ENCODE measurements around the gene OR6K2.

OR6K2 gene

GRCh38 chr1:158686111-158687009 is 14.1 kb downstream of the OR6K2 start, which contains the start of gene SPTA1:
SPTA1 (minus strand) TSS chr1:158686715; CDS start chr1:158686517, 198 bp downstream.
- in situ Hi-C loops (cut with MboI; ENCODE audit: low sequenced_read_pairs) = no loop called here

GRCh38 chr1:158685085-158685484 is 15.4 kb downstream of the OR6K2 start:
- in situ Hi-C loops (cut with MboI; ENCODE audit: low sequenced_read_pairs) = no loop called here

GRCh38 chr1:158681606-158682005 is 18.8 kb downstream of the OR6K2 start:
- in situ Hi-C loops (cut with MboI; ENCODE audit: low sequenced_read_pairs) = no loop called here

- in situ Hi-C loops (cut with MboI; ENCODE audit: low sequenced_read_pairs) = no loop called here
Measured at GRCh38 chr1:158679289-158679688, 21.2 kb downstream of the OR6K2 start.

GRCh38 chr1:158675563-158676323 is 24.7 kb downstream of the OR6K2 start:
- in situ Hi-C loops (cut with MboI; ENCODE audit: low sequenced_read_pairs) = no loop called here

GRCh38 chr1:158674302-158674701 is 26.1 kb downstream of the OR6K2 start:
- in situ Hi-C loops (cut with MboI; ENCODE audit: low sequenced_read_pairs) = no loop called here

- in situ Hi-C loops (cut with MboI; ENCODE audit: low sequenced_read_pairs) = no loop called here
Measured at GRCh38 chr1:158666037-158666436, 34.4 kb downstream of the OR6K2 start.

- in situ Hi-C loops (cut with MboI; ENCODE audit: low sequenced_read_pairs) = no loop called here
Measured at GRCh38 chr1:158654571-158654970, 45.9 kb downstream of the OR6K2 start.

- in situ Hi-C loops (cut with MboI; ENCODE audit: low sequenced_read_pairs) = no loop called here
Measured at GRCh38 chr1:158654086-158654485, 46.4 kb downstream of the OR6K2 start.

GRCh38 chr1:158652721-158653334 is 47.6 kb downstream of the OR6K2 start:
- in situ Hi-C loops (cut with MboI; ENCODE audit: low sequenced_read_pairs) = no loop called here
